Stimulated activated CD4-positive, alpha-beta T cell treated with anti-CD3 and anti-CD28 coated beads, Interleukin-1b, Interleukin-23, amount 100 ng/mL, for 24 hours (primary cell): Measurements from ENCODE around the gene TAGLN.
"Not testable (repeated sequence)": the region's sequence is repeated elsewhere in the genome, so short reads cannot be mapped to it uniquely, and the experiment has no call there.

Experiments used
- DNase-seq, 4 experiments: peaks; one replicate each; pipeline ENCODE4 v3.0.0-alpha.2; 2020; ENCODE audit warnings: low read depth in 4 of 4, low spot score in 1 of 4

TAGLN gene

GRCh38 chr11:117195258-117195657 lies 3.9 kb upstream of the TAGLN start:
- no peak for DNase-seq

GRCh38 chr11:117195761-117196160 lies 3.4 kb upstream of the TAGLN start:
- DNase-seq = no peak

- no peak for DNase-seq
These were observed 2.2 kb upstream of the TAGLN start for GRCh38 chr11:117197006-117197405.

- DNase-seq = no peak
These were observed 1.4 kb upstream of the TAGLN start for GRCh38 chr11:117197516-117198456.

- no peak for DNase-seq
These were observed 557 bp upstream of the TAGLN start for GRCh38 chr11:117198613-117199012.

- no peak for DNase-seq
These were observed 994 bp downstream of the TAGLN start for GRCh38 chr11:117199916-117200812.

- no peak for DNase-seq
These were observed 1.9 kb downstream of the TAGLN start for GRCh38 chr11:117200813-117201657.

- DNase-seq = no peak
These were observed 2.6 kb downstream of the TAGLN start for GRCh38 chr11:117201658-117202305.

- no peak for DNase-seq
These were observed 3.4 kb downstream of the TAGLN start for GRCh38 chr11:117202386-117203068.

GRCh38 chr11:117203069-117203407 lies 3.9 kb downstream of the TAGLN start:
- DNase-seq = no peak

GRCh38 chr11:117204283-117205080 lies 5.3 kb downstream of the TAGLN start:
- no peak for DNase-seq

GRCh38 chr11:117205211-117205818 lies 6.1 kb downstream of the TAGLN start:
- no peak for DNase-seq

GRCh38 chr11:117206111-117206510 lies 6.9 kb downstream of the TAGLN start:
- DNase-seq = not testable (repeated sequence)

- DNase-seq = not testable (repeated sequence)
These were observed 7.7 kb downstream of the TAGLN start for GRCh38 chr11:117206859-117207258.

- DNase-seq = not testable (repeated sequence)
These were observed 8.3 kb downstream of the TAGLN start for GRCh38 chr11:117207481-117207880.

- DNase-seq = not testable (repeated sequence)
These were observed 9.5 kb downstream of the TAGLN start for GRCh38 chr11:117208710-117209109.

GRCh38 chr11:117209351-117210125 lies 10.4 kb downstream of the TAGLN start:
- DNase-seq = not testable (repeated sequence)

- DNase-seq = no peak
These were observed 11.4 kb downstream of the TAGLN start for GRCh38 chr11:117210620-117211019.
